Brain microvascular endothelial cell (primary cell): ENCODE data around the gene PHACTR3.

ENCODE experiments used
- DNase-seq: peaks from one replicate; pipeline ENCODE4 v3.0.0-alpha.2; 2020
- H3K27ac ChIP-seq: fragments of 250-450 bp; sonication (Bioruptor Pico); 2 replicates; pipeline ENCODE4 v1.5.1; 2020; ENCODE audit warnings: mild to moderate bottlenecking, moderate library complexity
- H3K27me3 ChIP-seq: fragments of 250-450 bp; sonication (Bioruptor Pico); replicated peaks from 2 replicates; pipeline ENCODE4 v1.5.1; 2020; ENCODE audit warnings: mild to moderate bottlenecking
- H3K36me3 ChIP-seq: fragments of 250-450 bp; sonication (Bioruptor Pico); replicated peaks from 2 replicates; pipeline ENCODE4 v1.5.1; 2020; ENCODE audit warnings: mild to moderate bottlenecking
- H3K4me3 ChIP-seq: 2 replicates; pipeline ENCODE4 v1.5.1; 2011; ENCODE audit warnings: low read depth, mild to moderate bottlenecking, control low read depth, low read length, moderate library complexity
- CTCF ChIP-seq: IDR thresholded peaks from 2 replicates; pipeline ENCODE4 v1.5.1; 2011; ENCODE audit warnings: low read depth, mild to moderate bottlenecking, moderate library complexity, low read length, control low read depth, inconsistent platforms; ENCODE audit errors: missing control alignments
- in situ Hi-C: cut with HindIII; loops from 2 replicates; pipeline ENCODE4 v1.10.0; 2017; ENCODE audit warnings: low sequenced_read_pairs, low pct_ligation_motif_present

Gene PHACTR3

GRCh38 chr20:59817846-59818615 is 213.7 kb downstream of the PHACTR3 start:
- Histone ChIP-seq H3K36me3 (no peaks in the 10 kb centered on the region), H3K27ac (no peak overlapping the region), H3K27me3 (no peaks in the 10 kb centered on the region), H3K4me3 (no peak overlapping the region)
- in situ Hi-C loops = no loop called here
- no peak for TF ChIP-seq CTCF
- DNase-seq = no peak

- in situ Hi-C loops = no loop called here
- Histone ChIP-seq H3K4me3 (no peak overlapping the region), H3K27ac (no peak overlapping the region), H3K27me3 (no peaks in the 10 kb centered on the region), H3K36me3 (no peaks in the 10 kb centered on the region)
- TF ChIP-seq CTCF = no peak
- DNase-seq = no peak
These were observed 214.6 kb downstream of the PHACTR3 start for GRCh38 chr20:59818911-59819310.

DNA sequence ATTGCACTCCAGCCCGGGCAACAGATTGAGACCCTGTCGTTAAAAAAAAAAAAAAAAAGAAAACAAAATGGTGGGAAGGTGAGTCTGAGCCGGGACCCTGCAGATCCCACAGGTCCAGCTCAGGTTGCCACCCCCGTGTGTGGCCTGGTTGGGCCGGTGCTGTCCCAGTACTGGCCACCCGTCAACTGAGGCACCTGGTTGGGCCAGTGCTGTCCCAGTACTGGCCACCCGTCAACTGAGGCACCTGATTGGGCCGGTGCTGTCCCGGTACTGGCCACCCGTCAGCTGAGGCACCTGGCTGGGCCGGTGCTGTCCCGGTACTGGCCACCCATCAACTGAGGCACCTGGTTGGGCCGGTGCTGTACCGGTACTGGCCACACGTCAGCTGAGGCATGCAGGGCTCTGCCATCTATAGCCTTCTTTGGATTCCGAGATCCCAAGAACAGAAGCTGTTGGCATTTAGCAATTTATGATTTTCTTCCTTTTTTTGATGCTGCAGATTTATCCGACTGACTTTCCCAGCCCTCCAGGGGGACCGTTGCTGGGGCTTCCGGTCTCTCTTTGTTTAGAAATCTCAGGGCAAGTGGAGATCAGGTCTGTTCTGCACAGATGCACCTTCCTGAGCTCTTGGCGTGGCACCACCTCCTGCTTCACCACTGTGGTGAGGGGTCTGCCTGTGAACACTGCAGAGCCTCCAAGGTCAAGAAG is 215.3 kb downstream of the PHACTR3 start:
- no peak overlapping the region for H3K4me3 ChIP-seq
- H3K36me3 ChIP-seq = no peaks in the 10 kb centered on the region
- no peak for DNase-seq
- H3K27ac ChIP-seq = no peak overlapping the region
- H3K27me3 ChIP-seq = no peaks in the 10 kb centered on the region
- TF ChIP-seq CTCF = no peak
- in situ Hi-C loops = no loop called here

DNA sequence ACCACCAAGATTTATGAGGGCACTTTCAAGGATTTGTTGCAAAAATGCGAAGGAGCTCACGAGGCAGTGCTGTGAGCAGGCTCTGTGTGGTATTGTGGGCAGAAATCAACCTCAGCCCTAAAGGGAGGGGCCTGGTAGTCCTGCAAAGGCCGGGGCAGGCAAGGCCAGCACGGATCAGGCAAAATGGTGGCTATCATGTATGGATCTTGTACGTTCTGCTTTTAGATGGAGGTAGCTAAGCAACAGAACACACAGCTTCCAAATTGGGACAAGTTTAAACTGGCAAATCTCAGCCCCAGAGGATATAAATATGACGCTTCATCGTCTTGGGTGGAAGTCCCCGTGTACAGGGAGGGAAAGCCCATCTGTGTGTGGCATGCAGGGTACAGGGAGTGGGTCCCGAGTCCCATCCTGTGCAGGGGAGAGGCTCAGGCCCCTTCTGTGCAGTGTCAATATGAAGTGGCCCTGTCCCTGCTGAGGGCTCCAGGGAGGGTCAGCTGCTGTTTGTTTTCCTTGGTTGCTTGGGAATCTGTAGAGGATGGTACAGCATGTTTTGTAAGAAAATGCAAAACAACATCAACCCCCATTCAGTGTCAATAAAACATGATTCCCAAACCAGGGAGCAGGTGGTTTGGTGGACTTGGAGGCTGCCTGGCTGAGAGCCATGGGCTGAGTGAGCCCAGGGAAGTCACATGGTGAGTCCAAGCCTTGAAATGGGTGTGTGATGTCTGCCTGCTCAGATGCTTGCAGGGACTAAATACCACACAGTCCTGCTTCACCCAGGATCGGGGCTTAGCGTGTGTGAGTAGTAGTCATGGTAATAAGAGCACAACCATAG is 216.1 kb downstream of the PHACTR3 start:
- no peak for TF ChIP-seq CTCF
- H3K4me3 ChIP-seq = no peak overlapping the region
- in situ Hi-C loops = no loop called here
- no peaks in the 10 kb centered on the region for H3K27me3 ChIP-seq
- no peak overlapping the region for H3K27ac ChIP-seq
- DNase-seq = no peak
- no peaks in the 10 kb centered on the region for H3K36me3 ChIP-seq

GRCh38 chr20:59821201-59821600 is 216.9 kb downstream of the PHACTR3 start:
- Histone ChIP-seq H3K36me3 (no peaks in the 10 kb centered on the region), H3K4me3 (no peak overlapping the region), H3K27me3 (no peaks in the 10 kb centered on the region), H3K27ac (no peak overlapping the region)
- no peak for TF ChIP-seq CTCF
- no peak for DNase-seq
- in situ Hi-C loops = no loop called here
